ENCODE measurements around the gene HIVEP2.

HIVEP2 gene

DNA sequence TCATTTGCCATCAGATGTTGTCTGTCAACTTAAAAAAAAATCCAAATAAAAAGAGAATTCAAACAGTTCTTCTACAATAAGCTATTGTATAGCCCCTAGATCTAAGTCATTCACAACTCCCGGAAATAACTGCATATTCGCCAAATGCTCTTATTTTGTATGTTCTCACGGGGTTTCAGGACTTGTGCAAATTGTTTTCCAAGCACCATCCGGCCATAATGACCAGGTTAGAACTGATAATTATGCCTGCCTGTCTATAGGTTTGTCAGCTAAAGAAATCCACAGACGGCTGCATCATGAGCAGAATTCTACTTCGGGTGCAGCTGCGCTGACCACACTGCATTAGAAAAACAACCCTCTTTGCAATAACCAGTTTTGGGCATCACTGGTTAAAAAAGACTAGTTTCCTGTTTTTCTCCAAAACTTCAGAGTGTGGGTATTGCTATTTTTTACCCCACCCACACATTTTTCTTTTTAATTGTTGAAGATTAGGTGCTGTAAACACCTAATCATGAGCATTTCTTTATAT, 87.7 kb downstream of the HIVEP2 start:
- DNase-seq: no peak

DNA sequence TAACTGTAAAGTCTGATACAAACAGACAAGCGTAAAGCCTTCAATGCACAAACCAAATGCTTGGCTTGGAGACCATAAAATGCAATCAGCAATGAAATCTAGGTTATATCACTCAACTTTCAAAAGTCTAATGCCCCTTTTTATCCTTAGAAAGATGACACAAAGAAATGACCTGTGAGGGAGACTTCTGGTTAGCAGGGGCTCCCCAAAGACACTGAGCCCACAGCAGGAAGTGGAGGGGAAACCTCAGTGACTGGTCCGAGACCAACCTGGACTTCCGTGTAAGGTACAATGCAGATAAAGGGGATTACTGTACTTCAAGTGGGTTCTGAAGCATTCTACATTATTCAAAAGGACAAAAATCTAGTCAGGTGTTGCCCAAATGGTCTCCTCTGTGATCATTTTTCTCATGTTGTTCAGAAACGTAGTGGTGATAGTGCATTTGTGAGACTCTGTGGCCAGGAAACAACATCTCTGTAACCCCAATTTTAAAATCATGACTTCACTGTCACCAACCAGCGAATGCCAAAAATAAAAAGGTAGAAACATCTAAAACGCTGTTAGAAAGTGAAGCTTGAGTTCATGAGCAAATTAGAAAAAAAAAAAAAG, 88.2 kb downstream of the HIVEP2 start:
- DNase-seq: no peak

DNA sequence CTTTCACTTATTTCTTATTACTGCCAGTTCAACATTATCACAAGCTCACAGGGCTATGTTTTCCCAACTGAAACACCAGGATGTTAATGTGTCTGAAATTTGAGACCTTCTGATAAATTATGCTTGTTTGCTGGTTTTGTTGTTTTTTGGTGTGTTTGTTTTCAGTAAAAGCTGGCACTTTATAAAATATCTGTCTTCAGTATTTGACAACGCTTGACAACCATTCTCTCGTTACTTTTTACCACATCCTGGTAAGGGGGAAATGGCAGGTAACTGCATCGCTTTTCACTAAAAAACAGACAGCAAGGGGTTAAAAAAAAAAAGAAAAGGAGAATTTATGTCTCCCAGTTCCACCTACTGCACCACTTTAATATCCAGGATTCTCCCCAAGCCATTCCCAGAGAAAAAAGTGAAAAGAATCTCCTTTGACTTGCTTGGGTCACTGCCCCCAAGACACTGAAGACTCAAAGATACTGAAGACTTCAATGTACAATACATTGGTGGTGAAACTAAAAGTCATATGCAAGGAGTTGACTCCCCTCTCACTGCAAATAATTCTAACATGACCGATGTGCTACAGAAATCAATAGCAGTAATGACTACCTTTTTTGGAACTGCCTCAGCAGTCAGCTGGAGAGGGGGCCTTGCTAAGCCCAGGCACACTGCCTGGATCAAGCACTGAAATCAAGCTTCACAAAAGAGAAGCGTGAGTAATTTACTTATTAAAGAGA, 88.9 kb downstream of the HIVEP2 start:
- no peak for DNase-seq

DNA sequence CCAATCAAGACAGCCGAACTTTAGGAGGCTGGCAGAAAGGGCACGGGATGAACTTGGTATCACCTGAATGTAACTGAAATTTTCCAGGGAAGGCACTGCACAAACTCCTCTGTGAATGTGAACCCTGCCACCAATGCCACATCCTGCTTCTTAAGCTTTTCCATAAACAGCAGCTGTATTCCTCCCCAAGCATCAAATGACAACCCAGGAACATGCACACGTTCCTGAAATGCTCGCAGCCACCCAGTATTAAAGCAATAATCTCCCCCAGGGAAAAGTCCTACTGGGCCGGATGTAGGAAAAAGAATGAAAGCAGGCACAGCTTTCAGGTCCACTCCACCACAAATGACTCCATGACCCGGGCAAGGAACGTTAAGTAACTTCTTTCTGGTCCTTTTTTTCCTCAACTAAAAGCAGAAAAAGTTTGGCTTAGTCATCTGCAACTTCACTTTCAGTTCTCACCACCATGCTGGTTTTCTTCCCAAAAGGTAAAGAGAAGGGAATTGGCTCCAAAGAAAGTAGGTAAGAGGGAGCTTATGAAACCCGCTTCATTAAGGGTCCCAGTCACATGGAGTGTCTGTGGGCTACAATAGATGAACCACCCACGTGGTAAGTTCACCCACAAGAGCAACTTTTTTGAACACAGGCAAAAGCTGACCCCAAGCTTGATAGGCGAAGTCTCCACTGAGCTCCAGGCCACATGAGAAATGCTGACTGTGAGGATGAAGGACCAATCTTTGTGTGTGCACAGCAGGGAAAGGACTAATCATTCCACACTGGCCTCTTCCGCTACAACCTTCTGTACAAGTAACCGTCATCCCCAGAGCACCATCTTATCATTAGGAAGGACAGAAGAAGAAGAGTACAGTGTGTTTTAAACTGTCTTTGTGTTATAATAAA, 90.1 kb downstream of the HIVEP2 start:
- DNase-seq: no peak

DNA sequence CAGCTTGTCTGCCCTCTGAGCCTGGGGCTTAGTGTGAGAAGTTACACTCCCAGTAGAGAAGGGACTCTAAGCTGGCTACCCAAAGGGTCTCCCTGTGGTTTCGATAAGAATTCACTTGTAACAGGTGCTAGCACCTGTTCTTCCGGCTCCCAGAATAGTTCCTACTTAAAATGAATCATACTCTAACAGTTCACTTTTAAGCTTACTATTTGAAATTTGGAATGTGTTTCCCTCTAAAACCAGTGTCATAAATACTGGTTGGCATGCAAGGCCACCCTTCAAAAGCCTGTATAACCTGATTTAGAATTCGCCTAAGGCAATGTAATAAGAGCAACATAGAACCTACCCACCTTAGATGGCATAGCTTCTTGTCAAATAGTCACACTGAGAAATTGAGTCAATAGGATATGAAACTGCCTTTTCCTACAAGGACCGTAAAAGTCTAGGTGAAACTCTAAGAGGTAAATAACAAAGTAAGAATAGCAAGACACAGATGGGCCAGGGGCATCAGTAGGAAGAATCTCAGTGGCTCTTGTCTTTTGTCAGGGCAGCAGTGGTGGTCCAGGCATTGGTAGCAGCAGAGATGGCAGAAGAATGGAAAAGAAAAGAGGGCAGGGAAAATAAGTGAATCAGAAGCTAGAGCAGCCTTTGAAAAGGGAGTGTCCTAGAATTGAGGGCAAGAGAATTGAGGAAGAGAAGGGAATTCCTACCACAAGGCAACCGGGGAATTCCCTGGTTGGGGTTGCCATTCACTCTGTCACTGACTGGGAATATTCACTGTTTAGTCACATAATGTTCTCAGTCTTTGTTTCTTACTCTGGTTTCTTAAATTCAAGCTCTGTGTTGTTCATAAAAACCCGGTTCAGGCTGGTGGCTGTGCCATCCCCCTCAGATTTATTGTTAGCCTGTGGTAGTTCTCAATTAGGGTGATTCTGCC, 91.5 kb downstream of the HIVEP2 start:
- DNase-seq: no peak

DNA sequence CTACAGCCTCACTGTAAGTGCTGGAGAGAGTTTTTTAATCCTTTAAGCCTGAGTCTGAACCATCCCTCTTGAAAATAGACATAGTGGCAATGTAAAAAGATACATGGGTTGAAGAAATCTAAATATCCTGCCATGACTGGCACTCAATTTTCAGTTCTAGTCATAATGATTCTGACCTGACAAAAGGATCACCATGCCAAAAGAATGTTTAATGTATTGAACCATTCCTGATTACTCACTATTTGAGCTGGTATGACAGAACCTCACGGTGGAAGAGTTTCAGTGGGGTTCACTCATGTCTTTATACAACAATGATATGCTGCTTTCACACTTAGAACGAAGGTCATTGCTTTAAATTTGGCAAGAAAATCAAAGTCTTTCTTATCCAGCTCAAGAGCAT, 93.4 kb downstream of the HIVEP2 start:
- DNase-seq: no peak

- no peak for DNase-seq
Observed at GRCh38 chr6:142850679-142851423, 94.1 kb downstream of the HIVEP2 start.

- DNase-seq: no peak
Observed at GRCh38 chr6:142848976-142849375, 96.0 kb downstream of the HIVEP2 start.

DNA sequence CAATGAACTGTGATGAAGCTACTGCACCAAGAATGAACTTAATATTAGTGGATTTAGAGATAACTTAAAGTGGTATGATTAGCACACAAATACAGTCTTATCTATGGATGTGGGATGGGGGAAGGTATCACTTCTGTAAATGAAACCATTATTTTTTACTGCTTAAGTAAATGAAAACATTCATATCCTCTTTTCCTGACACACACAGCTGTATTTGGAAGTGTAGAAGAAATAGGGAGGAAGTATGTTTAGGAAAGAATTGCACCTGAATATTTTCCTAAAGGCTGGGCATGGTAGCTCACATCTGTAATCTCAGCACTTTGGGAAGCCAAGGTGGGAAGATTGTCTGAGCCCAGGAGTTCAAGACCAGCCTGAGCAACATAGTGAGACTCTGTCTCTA, 96.8 kb downstream of the HIVEP2 start:
- DNase-seq: no peak

- no peak for DNase-seq
Observed at GRCh38 chr6:142846883-142847287, 98.1 kb downstream of the HIVEP2 start.

GRCh38 chr6:142846459-142846831, 98.5 kb downstream of the HIVEP2 start:
- DNase-seq: no peak

GRCh38 chr6:142845624-142846458, 99.1 kb downstream of the HIVEP2 start:
- DNase-seq: peak; percentile 73

- no peak for DNase-seq
Observed at GRCh38 chr6:142845143-142845571, 99.8 kb downstream of the HIVEP2 start.

DNA sequence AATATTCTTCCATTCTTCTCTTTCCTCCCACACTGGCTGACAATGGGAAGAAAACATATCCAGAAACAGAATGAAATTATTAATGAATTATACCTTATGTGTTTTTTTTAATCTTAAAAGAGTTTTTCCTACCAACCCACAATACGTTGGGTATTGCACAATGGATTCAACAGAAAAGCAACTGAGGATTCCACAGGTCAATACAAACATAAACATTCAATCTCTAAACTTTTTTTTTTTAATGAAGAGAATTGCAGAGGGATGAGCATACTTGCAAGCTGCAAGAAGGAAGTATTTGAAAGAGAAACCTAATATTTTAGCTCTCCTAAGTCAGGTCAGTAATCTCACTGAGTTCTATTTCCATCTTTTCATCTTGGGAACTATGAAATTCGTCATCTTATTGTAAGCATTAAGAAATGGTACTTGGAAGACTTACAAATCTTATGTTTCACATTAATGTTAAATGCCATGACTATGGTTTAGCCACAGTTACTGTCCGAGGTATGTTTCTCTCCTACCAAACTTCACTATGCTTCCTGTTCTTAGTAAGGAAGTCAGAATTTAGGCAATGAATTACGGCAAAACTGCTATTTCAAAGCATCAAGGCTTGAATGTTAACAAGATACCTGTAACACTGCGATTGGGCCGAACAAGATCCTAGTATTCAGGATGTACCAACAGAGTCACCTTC, 100.8 kb downstream of the HIVEP2 start:
- DNase-seq: no peak

GRCh38 chr6:142843361-142843760, 101.6 kb downstream of the HIVEP2 start:
- DNase-seq: no peak

DNA sequence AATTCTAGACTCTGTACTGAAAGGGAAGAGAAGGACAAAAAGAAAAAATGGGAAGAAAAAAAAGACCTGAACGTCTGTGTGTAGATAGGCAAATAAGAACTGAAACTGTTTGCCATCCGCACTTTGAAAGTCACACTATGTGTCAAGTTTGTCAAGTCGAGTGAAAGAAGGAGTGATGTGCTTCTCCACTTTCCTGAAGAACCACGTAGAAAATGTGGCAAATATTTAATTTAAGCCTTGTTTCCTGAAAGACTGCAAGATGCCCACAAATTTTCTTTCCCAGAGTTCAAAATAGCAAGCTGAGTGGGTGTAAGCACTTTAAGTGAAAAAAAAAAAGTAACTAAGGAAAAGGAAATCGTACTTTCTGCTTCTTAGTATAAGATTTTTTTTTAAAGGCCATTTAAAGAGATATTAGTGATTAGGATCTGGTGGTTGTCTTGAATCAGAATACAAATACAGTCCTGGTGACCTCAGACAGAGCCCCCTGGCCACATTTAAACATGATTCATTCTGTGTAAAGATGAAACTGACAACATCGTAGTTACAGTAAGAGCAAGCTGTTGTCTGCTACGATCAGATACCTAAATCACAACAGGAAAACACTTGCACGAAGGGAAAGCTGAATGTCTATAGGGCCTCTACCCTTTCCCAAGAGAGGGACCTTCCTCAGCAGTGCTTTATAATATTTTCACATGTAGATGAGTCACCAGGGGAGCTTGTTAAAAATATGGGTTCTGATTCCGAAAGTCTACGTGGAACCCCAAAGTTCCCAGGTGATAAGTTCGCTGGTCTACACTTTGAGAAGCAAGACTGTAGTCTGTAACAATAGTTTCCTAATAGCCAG, 102.3 kb downstream of the HIVEP2 start:
- DNase-seq: no peak

GRCh38 chr6:142841915-142842314, 103.1 kb downstream of the HIVEP2 start:
- DNase-seq: no peak

DNA sequence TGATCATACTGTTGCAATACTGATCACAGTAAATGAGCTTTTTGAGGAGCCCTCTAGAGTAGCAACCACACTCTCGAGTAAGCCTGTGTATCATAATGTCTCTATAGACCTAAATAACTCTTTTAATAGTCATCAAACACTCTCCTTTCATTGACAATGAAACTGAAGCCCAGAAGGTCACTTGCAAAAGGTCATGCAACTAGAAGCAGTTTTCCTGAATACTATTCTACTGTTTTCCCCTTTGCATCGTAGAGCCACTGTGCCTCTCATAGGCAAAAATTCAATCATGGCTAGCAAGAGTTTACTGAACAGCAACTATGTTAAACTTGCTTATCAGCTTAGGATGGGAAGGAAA, 105.3 kb downstream of the HIVEP2 start:
- DNase-seq: no peak
